Measurements from ENCODE around the gene TMEM183A.
A peak's percentile ranks its signal among the peaks of the same experiment; 100 is the strongest.

DNA sequence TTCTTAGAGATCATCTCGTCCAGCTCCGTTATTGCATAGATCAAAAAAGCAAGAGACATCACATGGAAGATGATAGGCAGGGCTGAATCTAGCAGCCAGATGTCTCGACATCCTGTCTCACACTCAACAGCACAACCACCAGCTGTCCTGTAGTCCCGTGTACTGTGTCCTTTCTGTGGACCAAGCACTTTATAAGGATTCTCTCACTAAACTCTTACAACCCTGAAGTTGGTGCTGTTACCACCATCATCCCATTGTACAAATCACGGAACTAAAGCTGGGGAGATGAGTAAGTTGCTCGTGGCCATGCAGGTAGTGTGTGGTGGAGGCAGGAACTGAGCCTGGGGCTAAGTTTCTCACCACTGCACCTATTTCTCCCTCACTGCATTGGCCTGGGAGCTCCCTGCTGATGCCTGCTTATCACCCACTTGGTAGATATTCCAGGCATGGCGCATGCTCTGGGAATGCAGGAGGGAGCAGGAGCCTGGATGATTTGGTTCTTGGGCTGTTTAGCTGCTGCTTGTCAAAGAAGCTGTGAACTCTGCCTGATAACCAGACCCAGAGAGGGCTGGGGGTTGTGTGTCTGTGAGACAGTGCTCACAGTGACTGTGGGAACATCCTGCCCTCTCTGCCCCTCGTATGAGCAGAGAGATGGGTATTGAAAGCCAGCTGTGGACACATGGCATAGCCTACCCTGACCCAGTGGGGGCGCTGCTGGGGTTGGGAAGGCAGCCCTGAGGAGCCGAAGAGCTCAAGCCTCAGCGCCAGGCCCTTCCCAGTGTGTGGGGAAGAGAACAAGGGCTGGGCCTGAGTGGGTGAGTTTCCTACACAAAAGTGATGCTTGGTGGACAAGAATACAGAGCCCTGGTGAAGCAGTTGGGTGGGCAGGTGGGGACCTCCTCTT is 32.7 kb downstream of the TMEM183A start:
- TF ChIP-seq, protein P1, sequence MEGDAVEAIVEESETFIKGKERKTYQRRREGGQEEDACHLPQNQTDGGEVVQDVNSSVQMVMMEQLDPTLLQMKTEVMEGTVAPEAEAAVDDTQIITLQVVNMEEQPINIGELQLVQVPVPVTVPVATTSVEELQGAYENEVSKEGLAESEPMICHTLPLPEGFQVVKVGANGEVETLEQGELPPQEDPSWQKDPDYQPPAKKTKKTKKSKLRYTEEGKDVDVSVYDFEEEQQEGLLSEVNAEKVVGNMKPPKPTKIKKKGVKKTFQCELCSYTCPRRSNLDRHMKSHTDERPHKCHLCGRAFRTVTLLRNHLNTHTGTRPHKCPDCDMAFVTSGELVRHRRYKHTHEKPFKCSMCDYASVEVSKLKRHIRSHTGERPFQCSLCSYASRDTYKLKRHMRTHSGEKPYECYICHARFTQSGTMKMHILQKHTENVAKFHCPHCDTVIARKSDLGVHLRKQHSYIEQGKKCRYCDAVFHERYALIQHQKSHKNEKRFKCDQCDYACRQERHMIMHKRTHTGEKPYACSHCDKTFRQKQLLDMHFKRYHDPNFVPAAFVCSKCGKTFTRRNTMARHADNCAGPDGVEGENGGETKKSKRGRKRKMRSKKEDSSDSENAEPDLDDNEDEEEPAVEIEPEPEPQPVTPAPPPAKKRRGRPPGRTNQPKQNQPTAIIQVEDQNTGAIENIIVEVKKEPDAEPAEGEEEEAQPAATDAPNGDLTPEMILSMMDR (conservative IDR thresholded peaks at IDR 0.05; ENCODE audit: low read depth, low read length) = peak; percentile 46
- no peak for TF ChIP-seq EZH2phosphoT487 (IDR thresholded peaks at IDR 0.05; ENCODE audit: borderline replicate concordance, low read length)
- no peak for TF ChIP-seq EZH2 (IDR thresholded peaks at IDR 0.05; ENCODE audit: low read length, unreplicated experiment)

All from PC-3 (cell line).